Subcutaneous abdominal adipose tissue (tissue), 5 donors: Measurements from ENCODE around the gene GABBR2.
"Not testable (repeated sequence)": the region's sequence is repeated elsewhere in the genome, so short reads cannot be mapped to it uniquely, and the experiment has no call there.

Experiments used
- H3K27ac ChIP-seq: one replicate; pipeline ENCODE4 v1.7.0; 2013; ENCODE audit warnings: low read depth, mild to moderate bottlenecking, inconsistent platforms, low read length, moderate library complexity
- H3K27me3 ChIP-seq, 5 donors: one replicate each; pipeline ENCODE4 v1.7.0; 2013; ENCODE audit warnings: low read length in 5 of 5, inconsistent platforms in 1 of 5; ENCODE audit not compliant: control insufficient read depth in 5 of 5, insufficient read depth in 4 of 5
- H3K36me3 ChIP-seq, 5 donors: one replicate each; pipeline ENCODE4 v1.7.0; 2013; ENCODE audit warnings: low read length in 5 of 5; ENCODE audit not compliant: control insufficient read depth in 5 of 5, insufficient read depth in 5 of 5
- H3K4me1 ChIP-seq, 5 donors: one replicate each; pipeline ENCODE4 v1.7.0; 2013; ENCODE audit warnings: low read length in 5 of 5, mild to moderate bottlenecking in 3 of 5, moderate library complexity in 1 of 5; ENCODE audit not compliant: control insufficient read depth in 5 of 5, insufficient read depth in 5 of 5
- H3K4me3 ChIP-seq, 5 donors: one replicate each; pipeline ENCODE4 v1.7.0; 2013; ENCODE audit warnings: low read length in 5 of 5, low read depth in 1 of 5
- H3K9ac ChIP-seq, 5 donors: one replicate each; pipeline ENCODE4 v1.7.0; 2013; ENCODE audit warnings: low read length in 5 of 5, mild to moderate bottlenecking in 4 of 5, moderate library complexity in 3 of 5
- H3K9me3 ChIP-seq, 5 donors: one replicate each; pipeline ENCODE4 v1.7.0; 2013; ENCODE audit warnings: low read length in 5 of 5; ENCODE audit not compliant: control insufficient read depth in 5 of 5
- donor health status: healthy.
- donor health status: healthy.
- donor health status: healthy.
- donor health status: healthy.
- donor health status: healthy.

The GABBR2 gene

DNA sequence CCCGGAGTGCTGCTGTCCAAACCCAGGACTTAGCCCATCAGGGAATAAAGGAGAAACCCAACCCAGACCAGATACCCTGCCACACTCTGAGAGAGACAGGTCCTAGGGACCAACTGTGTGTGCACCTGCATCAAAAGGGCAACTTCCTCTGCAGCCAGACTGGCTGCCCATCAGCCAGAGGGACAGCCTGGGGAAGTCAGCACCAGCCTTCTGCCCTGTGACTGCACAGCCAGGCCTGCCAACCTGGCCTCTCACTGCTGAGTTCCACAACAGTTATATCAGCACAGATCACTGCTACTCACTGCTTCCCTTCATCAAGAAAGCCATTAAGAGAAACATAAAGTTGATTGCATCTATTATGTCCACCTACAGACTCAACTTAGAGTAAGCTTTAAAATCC, 18.0 kb downstream of the GABBR2 start:
- no peak overlapping the region for H3K9ac ChIP-seq
- H3K27ac ChIP-seq = no peak overlapping the region
- no peaks in the 10 kb centered on the region for H3K4me1 ChIP-seq
- H3K36me3 ChIP-seq = no peaks in the 10 kb centered on the region
- H3K27me3 ChIP-seq = no peaks in the 10 kb centered on the region
- no peak overlapping the region for H3K4me3 ChIP-seq
- no peaks in the 10 kb centered on the region for H3K9me3 ChIP-seq

DNA sequence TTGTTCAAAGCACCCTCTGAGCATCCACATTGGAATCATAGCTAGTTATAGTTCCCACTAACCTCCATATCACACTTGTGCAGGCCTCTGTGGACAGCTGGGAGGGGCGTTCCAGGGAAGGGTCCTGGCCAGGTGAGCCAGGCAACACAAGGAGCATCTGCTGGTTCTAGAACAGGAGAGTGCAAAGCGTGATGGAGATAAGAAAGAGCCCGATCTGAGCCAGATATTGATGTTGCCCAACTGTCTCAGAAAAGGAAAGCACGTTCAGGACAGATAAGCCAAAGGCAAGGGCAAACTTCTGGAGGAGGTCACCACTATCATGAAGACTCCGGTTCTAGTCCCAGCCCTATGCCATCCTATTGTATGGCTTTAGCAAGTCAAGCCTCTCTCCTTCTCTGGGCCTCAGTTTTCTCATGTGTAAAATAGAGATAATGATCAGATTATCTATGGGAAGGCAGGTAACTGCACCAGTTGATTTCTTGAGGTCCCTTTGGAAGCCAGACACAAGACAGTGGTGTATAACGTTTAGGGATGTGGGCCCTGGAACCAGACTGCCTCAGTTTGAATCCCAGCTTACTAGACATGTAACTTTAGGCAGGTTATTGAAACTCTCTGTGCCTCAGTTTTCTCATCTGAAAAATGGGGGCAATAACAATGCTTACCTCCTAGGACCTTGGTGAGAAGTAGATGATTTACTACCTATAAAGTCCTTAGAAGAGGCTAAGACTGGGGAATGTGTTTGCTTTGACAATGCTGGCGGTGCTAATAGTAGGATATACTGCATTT, 19.8 kb downstream of the GABBR2 start:
- Histone ChIP-seq H3K27me3 (no peaks in the 10 kb centered on the region), H3K9me3 (no peaks in the 10 kb centered on the region), H3K4me1 (no peaks in the 10 kb centered on the region), H3K36me3 (no peaks in the 10 kb centered on the region), H3K27ac (no peak overlapping the region), H3K9ac (no peak overlapping the region), H3K4me3 (no peak overlapping the region)

DNA sequence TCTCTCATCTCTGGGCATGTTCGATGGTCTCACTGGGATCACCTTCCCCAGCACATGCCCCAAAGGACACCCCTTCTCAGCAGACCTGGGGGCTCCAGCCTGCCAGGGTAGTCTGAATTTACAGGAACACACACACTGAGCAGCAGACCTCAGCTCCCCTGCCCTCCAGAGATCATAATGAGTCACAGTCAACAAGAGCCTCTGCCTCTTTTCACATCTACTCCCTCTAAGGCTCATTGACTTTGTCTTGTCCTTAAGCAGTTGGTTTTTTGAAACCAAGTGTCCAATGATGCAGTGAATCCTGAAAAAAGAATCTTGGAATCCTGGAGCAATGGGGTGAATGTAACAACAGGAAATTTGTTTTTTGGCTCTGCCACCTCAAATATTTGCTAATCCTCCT, 20.8 kb downstream of the GABBR2 start:
- Histone ChIP-seq H3K4me3 (no peak overlapping the region), H3K27ac (no peak overlapping the region), H3K4me1 (no peaks in the 10 kb centered on the region), H3K27me3 (no peaks in the 10 kb centered on the region), H3K36me3 (no peaks in the 10 kb centered on the region), H3K9me3 (no peaks in the 10 kb centered on the region), H3K9ac (no peak overlapping the region)

- Histone ChIP-seq H3K36me3 (no peaks in the 10 kb centered on the region), H3K4me3 (no peak overlapping the region), H3K27me3 (no peaks in the 10 kb centered on the region), H3K4me1 (no peaks in the 10 kb centered on the region), H3K9ac (no peak overlapping the region), H3K27ac (no peak overlapping the region), H3K9me3 (no peaks in the 10 kb centered on the region)
Observed at GRCh38 chr9:98686961-98687855, 21.5 kb downstream of the GABBR2 start.

DNA sequence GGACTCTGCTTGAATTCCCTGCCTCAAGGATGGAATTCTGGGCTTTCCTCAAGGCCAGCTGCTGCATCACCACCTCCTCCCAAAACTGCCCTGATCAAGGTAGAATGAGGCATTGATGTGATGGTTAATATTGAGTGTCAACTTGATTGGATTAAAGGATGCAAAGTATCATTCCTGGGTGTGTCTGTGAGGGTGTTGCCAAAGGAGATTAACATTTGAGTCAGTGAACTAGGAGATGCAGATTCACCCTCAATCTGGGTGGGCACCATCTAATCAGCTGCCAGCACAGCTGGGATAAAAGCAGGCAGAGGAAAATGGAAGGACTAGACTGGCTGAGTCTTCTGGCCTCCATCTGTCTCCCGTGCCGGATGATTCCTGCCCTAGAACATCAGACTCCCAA, 23.9 kb downstream of the GABBR2 start:
- H3K4me1 ChIP-seq, H3K27me3 ChIP-seq, H3K4me3 ChIP-seq, H3K36me3 ChIP-seq, H3K9ac ChIP-seq, H3K9me3 ChIP-seq, H3K27ac ChIP-seq: not testable (repeated sequence)

- peaks cover 0 to 18% (median 7%) of the 10 kb centered on the region in 5 donors for H3K9me3 ChIP-seq
- no peaks in the 10 kb centered on the region for H3K36me3 ChIP-seq
- peaks cover 0 to 3% (median 0%) of the 10 kb centered on the region in 5 donors for H3K27me3 ChIP-seq
- no peaks in the 10 kb centered on the region for H3K4me1 ChIP-seq
- no peak overlapping the region for H3K4me3 ChIP-seq
- H3K27ac ChIP-seq = no peak overlapping the region
- H3K9ac ChIP-seq = no peak overlapping the region
Observed at GRCh38 chr9:98678244-98678842, 30.4 kb downstream of the GABBR2 start.

DNA sequence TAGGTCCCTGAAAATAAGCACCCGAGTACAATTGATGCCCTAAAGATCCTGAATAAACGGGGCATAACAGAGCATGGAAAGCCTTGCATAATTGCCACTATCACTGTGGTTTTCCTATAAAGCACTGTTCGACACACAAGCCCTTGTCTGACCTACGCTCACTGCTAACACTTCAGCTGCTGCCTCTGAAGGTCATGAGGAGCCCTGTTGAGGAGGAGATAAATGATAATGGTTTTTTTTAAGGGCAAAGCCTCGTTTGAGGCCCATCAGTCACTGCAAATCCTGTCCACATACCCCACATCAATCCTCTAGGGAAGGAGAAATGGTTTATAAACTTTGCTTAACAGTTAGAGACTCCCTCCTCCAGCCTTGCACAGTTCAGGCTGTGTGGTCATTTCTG, 35.1 kb downstream of the GABBR2 start:
- H3K4me1 ChIP-seq = no peaks in the 10 kb centered on the region
- H3K9ac ChIP-seq = no peak overlapping the region
- peaks cover 0 to 3% (median 0%) of the 10 kb centered on the region in 5 donors for H3K27me3 ChIP-seq
- no peak overlapping the region for H3K4me3 ChIP-seq
- H3K27ac ChIP-seq = no peak overlapping the region
- peaks cover 0 to 18% (median 7%) of the 10 kb centered on the region in 5 donors for H3K9me3 ChIP-seq
- no peaks in the 10 kb centered on the region for H3K36me3 ChIP-seq

DNA sequence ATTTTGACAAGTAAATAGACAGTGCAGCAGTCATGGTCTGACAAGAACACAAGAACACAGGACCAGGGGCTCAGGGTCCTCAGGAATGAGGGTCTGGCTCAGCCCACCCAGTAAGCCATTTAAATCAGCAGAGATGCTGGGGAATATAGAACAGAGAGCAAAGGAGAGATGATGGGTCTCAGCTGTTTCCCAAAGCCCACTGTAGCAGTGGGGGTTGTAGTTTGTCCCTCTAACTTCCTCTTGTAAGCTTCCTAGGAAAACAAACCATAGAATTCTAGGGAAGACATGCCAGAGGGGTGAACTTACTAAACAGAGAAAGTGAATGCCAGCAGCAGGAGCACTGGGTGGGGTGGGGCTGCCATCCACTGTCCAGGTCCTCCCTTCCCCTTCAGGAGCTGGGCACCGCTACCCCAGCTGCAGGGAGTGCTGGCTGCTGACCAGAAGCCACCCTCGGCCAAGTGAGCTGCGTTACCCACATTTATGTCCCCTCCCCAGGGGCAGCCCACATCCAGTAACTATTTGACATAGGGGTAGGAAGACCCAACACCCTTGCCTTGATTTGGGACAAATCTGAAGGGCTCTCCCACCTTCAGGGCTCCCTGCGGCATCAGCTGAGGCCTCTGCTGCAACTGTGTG, 41.6 kb downstream of the GABBR2 start:
- Histone ChIP-seq H3K4me3 (no peak overlapping the region), H3K4me1 (peaks cover 0 to under 1% (median 0%) of the 10 kb centered on the region in 5 donors), H3K9me3 (no peaks in the 10 kb centered on the region), H3K27me3 (no peaks in the 10 kb centered on the region), H3K36me3 (no peaks in the 10 kb centered on the region), H3K9ac (no peak overlapping the region), H3K27ac (no peak overlapping the region)

DNA sequence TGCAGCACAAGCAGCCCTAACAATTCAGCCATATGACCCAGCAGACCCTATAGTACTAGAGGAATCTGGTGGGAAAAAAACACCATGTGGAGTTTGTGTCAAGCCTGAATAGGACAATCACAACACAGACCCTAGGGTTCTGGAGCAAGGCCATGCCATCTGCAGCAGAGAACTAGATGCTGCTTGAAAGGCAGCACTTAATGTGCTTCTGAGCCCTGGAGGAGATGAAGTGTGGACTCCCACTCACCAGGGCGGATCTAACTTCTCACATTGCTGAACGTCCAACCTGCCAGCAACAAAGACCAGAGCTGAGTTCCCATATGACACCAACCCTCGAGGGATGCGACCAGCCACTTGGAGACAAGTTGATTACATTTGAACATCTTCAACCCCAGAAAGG, 43.2 kb downstream of the GABBR2 start:
- peaks cover 0 to 8% (median 0%) of the 10 kb centered on the region in 5 donors for H3K4me1 ChIP-seq
- H3K9me3 ChIP-seq = no peaks in the 10 kb centered on the region
- no peak overlapping the region for H3K4me3 ChIP-seq
- H3K9ac ChIP-seq = no peak overlapping the region
- no peaks in the 10 kb centered on the region for H3K36me3 ChIP-seq
- H3K27ac ChIP-seq = no peak overlapping the region
- H3K27me3 ChIP-seq = no peaks in the 10 kb centered on the region
